Right lobe of liver (tissue), 4 donors: Measurements from ENCODE around the gene GNAQ.

Experiments used
- CTCF ChIP-seq, 4 donors: fragments of 200-600 bp in 3 of 4; fragments of 450-650 bp in 1 of 4; IDR thresholded peaks; one replicate each; pipeline versions ENCODE4 v1.5.1 to v1.8.0; 2016 to 2022; ENCODE audit warnings: antibody characterized with exemption in 4 of 4, mild to moderate bottlenecking in 2 of 4
- POLR2A ChIP-seq: fragments of 450-650 bp; IDR thresholded peaks from one replicate; pipeline ENCODE4 v1.6.1; 2017; ENCODE audit warnings: antibody characterized with exemption, mild to moderate bottlenecking
- donor health status: DM: no; HTN: no; CAD: no.
- donor health status: DM: no; HTN: no; CAD: no.
- donor health status: DM: no; HTN: yes; CAD: no.

GRCh38 chr9:77816641-77817341, 214.8 kb downstream of the GNAQ start:
- no peak for TF ChIP-seq CTCF (IDR thresholded peaks at IDR 0.05)
- no peak for TF ChIP-seq POLR2A
